ENCODE data around the gene NBAS. TPM values are rescaled to one million over a fixed set of nuclear protein-coding genes. Genes with fewer than 3 reads are reported as not detected.

NBAS gene
- total and polyA plus RNA-seq, 2 of the 13 experiments (the other 11 are each of a cell fraction or from before 2014, with no cell fraction given) = 33.6 to 58.7 TPM

DNA sequence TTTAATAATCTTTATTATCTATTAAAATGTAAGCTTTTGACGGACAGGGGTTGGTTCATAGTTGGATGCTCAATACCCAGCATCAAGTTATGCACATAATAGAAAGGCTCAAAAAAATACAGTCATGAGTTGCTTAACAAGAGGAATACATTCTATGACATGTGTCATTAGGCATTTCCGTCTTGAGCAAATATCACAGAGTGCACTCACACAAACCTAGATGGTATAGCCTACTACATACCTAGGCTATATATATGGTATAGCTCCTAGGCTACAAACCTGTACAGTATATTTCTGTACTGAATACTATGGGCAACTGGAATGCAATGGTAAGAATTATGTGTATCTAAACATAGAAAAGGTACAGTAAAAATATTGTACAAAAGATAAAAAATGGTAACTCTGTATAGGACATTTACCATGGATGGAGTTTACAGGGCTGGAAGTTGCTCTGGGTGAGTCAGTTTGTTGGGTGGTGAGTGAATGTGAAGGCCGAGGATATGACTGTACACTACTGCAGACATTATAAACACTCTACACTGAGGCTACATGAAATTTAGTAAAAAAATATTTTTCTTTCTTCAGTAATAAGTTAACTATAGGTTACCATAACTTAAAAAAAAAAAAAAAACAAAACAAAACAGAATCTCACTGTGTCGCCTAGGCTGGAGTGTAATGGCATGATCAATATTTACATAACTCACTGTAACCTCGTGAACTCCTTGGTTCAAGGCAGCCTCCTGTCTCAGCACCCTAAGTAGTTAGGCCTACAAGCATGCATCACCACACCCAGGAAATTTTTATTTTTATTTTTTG is 201.2 kb downstream of the NBAS start (continued):
- TF ChIP-seq NFYB (CRISPR knock-in tag; IDR thresholded peaks at IDR 0.05) (no peak), ZC3H4 (CRISPR knock-in tag; IDR thresholded peaks at IDR 0.05; ENCODE audit: borderline replicate concordance) (no peak), KDM5A (IDR thresholded peaks at IDR 0.05; ENCODE audit: borderline replicate concordance, low read length) (no peak), CENPBD1 (CRISPR knock-in tag; IDR thresholded peaks at IDR 0.05; ENCODE audit: borderline replicate concordance, low read depth) (no peak), HMG20B (CRISPR knock-in tag; conservative IDR thresholded peaks at IDR 0.05) (no peak), HNF1A (IDR thresholded peaks at IDR 0.05; ENCODE audit: low read depth) (no peak), HNF1A (CRISPR knock-in tag; IDR thresholded peaks at IDR 0.05; ENCODE audit: borderline replicate concordance) (no peak), TCF12 (IDR thresholded peaks at IDR 0.05) (no peak), TCF12 (CRISPR knock-in tag; IDR thresholded peaks at IDR 0.05) (no peak), NR2F1 (CRISPR knock-in tag; IDR thresholded peaks at IDR 0.05) (peak in 1 of 2 experiments; percentile 34; a peak in 2 of 4 replicates), ZNF563 (CRISPR knock-in tag; IDR thresholded peaks at IDR 0.05) (no peak), STAT6 (CRISPR knock-in tag; IDR thresholded peaks at IDR 0.05; ENCODE audit: borderline replicate concordance) (no peak), SALL1 (CRISPR knock-in tag; IDR thresholded peaks at IDR 0.05) (no peak), PRPF4 (IDR thresholded peaks at IDR 0.05; ENCODE audit: low read depth, low read length, poor library complexity, severe bottlenecking) (no peak)
- TF ChIP-seq, protein P1, sequence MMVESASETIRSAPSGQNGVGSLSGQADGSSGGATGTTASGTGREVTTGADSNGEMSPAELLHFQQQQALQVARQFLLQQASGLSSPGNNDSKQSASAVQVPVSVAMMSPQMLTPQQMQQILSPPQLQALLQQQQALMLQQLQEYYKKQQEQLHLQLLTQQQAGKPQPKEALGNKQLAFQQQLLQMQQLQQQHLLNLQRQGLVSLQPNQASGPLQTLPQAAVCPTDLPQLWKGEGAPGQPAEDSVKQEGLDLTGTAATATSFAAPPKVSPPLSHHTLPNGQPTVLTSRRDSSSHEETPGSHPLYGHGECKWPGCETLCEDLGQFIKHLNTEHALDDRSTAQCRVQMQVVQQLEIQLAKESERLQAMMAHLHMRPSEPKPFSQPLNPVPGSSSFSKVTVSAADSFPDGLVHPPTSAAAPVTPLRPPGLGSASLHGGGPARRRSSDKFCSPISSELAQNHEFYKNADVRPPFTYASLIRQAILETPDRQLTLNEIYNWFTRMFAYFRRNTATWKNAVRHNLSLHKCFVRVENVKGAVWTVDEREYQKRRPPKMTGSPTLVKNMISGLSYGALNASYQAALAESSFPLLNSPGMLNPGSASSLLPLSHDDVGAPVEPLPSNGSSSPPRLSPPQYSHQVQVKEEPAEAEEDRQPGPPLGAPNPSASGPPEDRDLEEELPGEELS (CRISPR knock-in tag; IDR thresholded peaks at IDR 0.05) = peak; percentile 66
- TF ChIP-seq, protein P2, sequence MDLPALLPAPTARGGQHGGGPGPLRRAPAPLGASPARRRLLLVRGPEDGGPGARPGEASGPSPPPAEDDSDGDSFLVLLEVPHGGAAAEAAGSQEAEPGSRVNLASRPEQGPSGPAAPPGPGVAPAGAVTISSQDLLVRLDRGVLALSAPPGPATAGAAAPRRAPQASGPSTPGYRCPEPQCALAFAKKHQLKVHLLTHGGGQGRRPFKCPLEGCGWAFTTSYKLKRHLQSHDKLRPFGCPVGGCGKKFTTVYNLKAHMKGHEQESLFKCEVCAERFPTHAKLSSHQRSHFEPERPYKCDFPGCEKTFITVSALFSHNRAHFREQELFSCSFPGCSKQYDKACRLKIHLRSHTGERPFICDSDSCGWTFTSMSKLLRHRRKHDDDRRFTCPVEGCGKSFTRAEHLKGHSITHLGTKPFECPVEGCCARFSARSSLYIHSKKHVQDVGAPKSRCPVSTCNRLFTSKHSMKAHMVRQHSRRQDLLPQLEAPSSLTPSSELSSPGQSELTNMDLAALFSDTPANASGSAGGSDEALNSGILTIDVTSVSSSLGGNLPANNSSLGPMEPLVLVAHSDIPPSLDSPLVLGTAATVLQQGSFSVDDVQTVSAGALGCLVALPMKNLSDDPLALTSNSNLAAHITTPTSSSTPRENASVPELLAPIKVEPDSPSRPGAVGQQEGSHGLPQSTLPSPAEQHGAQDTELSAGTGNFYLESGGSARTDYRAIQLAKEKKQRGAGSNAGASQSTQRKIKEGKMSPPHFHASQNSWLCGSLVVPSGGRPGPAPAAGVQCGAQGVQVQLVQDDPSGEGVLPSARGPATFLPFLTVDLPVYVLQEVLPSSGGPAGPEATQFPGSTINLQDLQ (CRISPR knock-in tag; IDR thresholded peaks at IDR 0.05) = no peak

Data from HepG2 (cell line).